ENCODE results near the gene DNHD1. TPM values are rescaled to one million over a fixed set of nuclear protein-coding genes. Genes with fewer than 3 reads are reported as not detected.
"Not testable (repeated sequence)": the region's sequence is repeated elsewhere in the genome, so short reads cannot be mapped to it uniquely, and the experiment has no call there.

Gene DNHD1
- polyA plus RNA-seq, 3 donors: 0.24 to 21.0 (median 0.59) TPM

GRCh38 chr11:6516865-6517264 is 19.8 kb downstream of the DNHD1 start:
- peaks cover 0 to 3% (median 0%) of the 10 kb centered on the region in 3 donors for H3K27me3 Mint-ChIP-seq (ENCODE audit: low read depth in 3 of 3)
- Histone ChIP-seq H3K4me3 (replicated peaks in 1 of 3; ENCODE audit: low read depth in 2 of 3, low read length in 3 of 3) (no peak overlapping the region), H3K4me2 (replicated peaks; ENCODE audit: extremely low read depth, low read length, poor library complexity, severe bottlenecking) (no peak overlapping the region), H3K4me1 (ENCODE audit: control insufficient read depth in 1 of 2, insufficient read depth in 2 of 2, low read length in 2 of 2) (no peaks in the 10 kb centered on the region), H3K9ac (ENCODE audit: insufficient read depth, low read length, poor library complexity, severe bottlenecking) (no peak overlapping the region), H3K79me2 (ENCODE audit: insufficient read depth, low read length) (no peaks in the 10 kb centered on the region), H3K36me3 (replicated peaks in 1 of 2; ENCODE audit: control insufficient read depth in 1 of 2, insufficient read depth in 2 of 2, low read length in 2 of 2) (peaks cover 19 to 63% of the 10 kb centered on the region in 2 donors), H3K27ac (ENCODE audit: low read depth in 1 of 2, low read length in 2 of 2) (no peak overlapping the region), H3K27me3 (ENCODE audit: control insufficient read depth in 2 of 2, insufficient read depth in 2 of 2, low read length in 2 of 2) (no peaks in the 10 kb centered on the region), H3K9me3 (replicated peaks in 1 of 2; ENCODE audit: control insufficient read depth in 1 of 2, insufficient read depth in 1 of 2, low read length in 2 of 2) (no peaks in the 10 kb centered on the region), H4K20me1 (ENCODE audit: insufficient read depth, low read length) (no peaks in the 10 kb centered on the region), H2AFZ (ENCODE audit: insufficient read depth, low read depth, low read length, poor library complexity, severe bottlenecking) (no peak overlapping the region)
- TF ChIP-seq CTCF (IDR thresholded peaks at IDR 0.05): no peak
- H3K27ac Mint-ChIP-seq: no peak overlapping the region
- H3K9me3 Mint-ChIP-seq: peaks cover 2 to 13% (median 7%) of the 10 kb centered on the region in 7 donors
- peaks cover 52 to 72% of the 10 kb centered on the region in 2 donors for H3K36me3 Mint-ChIP-seq
- no peaks in the 10 kb centered on the region for H3K4me1 Mint-ChIP-seq
- DNase-seq: no peak
- intact Hi-C loops (cut with micrococcal nuclease): no loop called here
- H3K4me3 Mint-ChIP-seq: no peak overlapping the region

DNA sequence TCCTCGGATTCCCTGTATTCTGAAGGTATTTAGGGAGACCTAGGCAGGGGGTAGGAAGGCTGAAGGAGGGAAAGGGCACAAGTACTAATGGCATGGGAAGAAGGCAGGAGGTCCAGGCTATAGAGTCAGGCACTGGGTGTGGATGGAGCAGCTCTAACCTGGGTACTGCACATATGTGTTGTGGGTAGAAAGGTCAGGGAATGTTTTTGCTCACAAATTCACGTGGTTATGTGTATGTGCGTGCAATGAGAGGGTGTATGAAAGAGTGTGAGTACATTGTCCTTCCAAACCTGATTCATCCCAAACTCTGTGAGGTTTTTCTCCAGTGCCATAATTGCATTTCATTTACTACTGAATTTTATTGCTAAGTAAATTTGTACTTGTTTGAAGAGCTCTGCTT is 23.2 kb downstream of the DNHD1 start:
- H3K9me3 Mint-ChIP-seq: peaks cover 0 to 1% (median 0%) of the 10 kb centered on the region in 7 donors
- H3K4me1 ChIP-seq (ENCODE audit: control insufficient read depth in 1 of 2, insufficient read depth in 2 of 2, low read length in 2 of 2): no peaks in the 10 kb centered on the region
- intact Hi-C loops (cut with micrococcal nuclease): no loop called here
- TF ChIP-seq CTCF (IDR thresholded peaks at IDR 0.05): no peak
- no peaks in the 10 kb centered on the region for H3K79me2 ChIP-seq (ENCODE audit: insufficient read depth, low read length)
- DNase-seq: no peak
- peak overlapping the region in 1 of 7 donors; percentile 10 for H3K27ac Mint-ChIP-seq
- no peak overlapping the region for H3K9ac ChIP-seq (ENCODE audit: insufficient read depth, low read length, poor library complexity, severe bottlenecking)
- H4K20me1 ChIP-seq (ENCODE audit: insufficient read depth, low read length): no peaks in the 10 kb centered on the region
- peaks cover 11 to 38% of the 10 kb centered on the region in 2 donors for H3K36me3 ChIP-seq (replicated peaks in 1 of 2; ENCODE audit: control insufficient read depth in 1 of 2, insufficient read depth in 2 of 2, low read length in 2 of 2)
- H3K4me2 ChIP-seq (replicated peaks; ENCODE audit: extremely low read depth, low read length, poor library complexity, severe bottlenecking): no peak overlapping the region
- no peak overlapping the region for H3K27ac ChIP-seq (ENCODE audit: low read depth in 1 of 2, low read length in 2 of 2)
- peaks cover 0 to 3% (median 0%) of the 10 kb centered on the region in 3 donors for H3K27me3 Mint-ChIP-seq (ENCODE audit: low read depth in 3 of 3)
- 100% methylated on average over 1 of the region's 3 CpGs for WGBS (ENCODE audit: insufficient coverage)
- H3K4me3 Mint-ChIP-seq: no peak overlapping the region
- H3K4me1 Mint-ChIP-seq: no peaks in the 10 kb centered on the region
- H2AFZ ChIP-seq (ENCODE audit: insufficient read depth, low read depth, low read length, poor library complexity, severe bottlenecking): no peak overlapping the region
- H3K9me3 ChIP-seq (replicated peaks in 1 of 2; ENCODE audit: control insufficient read depth in 1 of 2, insufficient read depth in 1 of 2, low read length in 2 of 2): no peaks in the 10 kb centered on the region
- peaks cover 45 to 52% of the 10 kb centered on the region in 2 donors for H3K36me3 Mint-ChIP-seq
- no peak overlapping the region for H3K4me3 ChIP-seq (replicated peaks in 1 of 3; ENCODE audit: low read depth in 2 of 3, low read length in 3 of 3)
- no peaks in the 10 kb centered on the region for H3K27me3 ChIP-seq (ENCODE audit: control insufficient read depth in 2 of 2, insufficient read depth in 2 of 2, low read length in 2 of 2)

DNA sequence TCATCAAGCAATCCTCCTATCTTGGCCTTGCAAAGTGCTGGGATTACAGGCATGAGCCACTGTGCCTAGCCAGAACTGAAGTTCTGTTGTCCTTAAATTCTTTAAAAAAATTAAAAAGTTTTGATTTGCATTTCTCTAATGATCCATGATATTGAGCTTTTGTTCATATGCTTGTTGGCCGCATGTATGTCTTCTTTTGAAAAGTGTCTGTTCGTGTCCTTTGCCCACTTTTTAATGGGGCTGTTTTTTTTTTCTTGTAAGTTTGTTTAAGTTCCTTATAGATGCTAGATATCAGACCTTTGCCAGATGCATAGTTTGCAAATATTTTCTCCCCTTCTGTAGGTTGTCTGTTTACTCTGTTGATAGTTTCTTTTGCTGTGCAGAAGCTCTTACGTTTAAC is 24.9 kb downstream of the DNHD1 start:
- H3K4me2 ChIP-seq (replicated peaks; ENCODE audit: extremely low read depth, low read length, poor library complexity, severe bottlenecking); H3K4me1 Mint-ChIP-seq; H3K27ac ChIP-seq (ENCODE audit: low read depth in 1 of 2, low read length in 2 of 2); H3K4me1 ChIP-seq (ENCODE audit: control insufficient read depth in 1 of 2, insufficient read depth in 2 of 2, low read length in 2 of 2); H3K9me3 ChIP-seq (replicated peaks in 1 of 2; ENCODE audit: control insufficient read depth in 1 of 2, insufficient read depth in 1 of 2, low read length in 2 of 2); H3K9ac ChIP-seq (ENCODE audit: insufficient read depth, low read length, poor library complexity, severe bottlenecking); H3K4me3 ChIP-seq (replicated peaks in 1 of 3; ENCODE audit: low read depth in 2 of 3, low read length in 3 of 3); H3K27me3 Mint-ChIP-seq (ENCODE audit: low read depth in 3 of 3); H3K4me3 Mint-ChIP-seq; H3K27ac Mint-ChIP-seq; H3K27me3 ChIP-seq (ENCODE audit: control insufficient read depth in 2 of 2, insufficient read depth in 2 of 2, low read length in 2 of 2); H4K20me1 ChIP-seq (ENCODE audit: insufficient read depth, low read length); H3K79me2 ChIP-seq (ENCODE audit: insufficient read depth, low read length); DNase-seq; intact Hi-C loops (cut with micrococcal nuclease); H3K9me3 Mint-ChIP-seq; H2AFZ ChIP-seq (ENCODE audit: insufficient read depth, low read depth, low read length, poor library complexity, severe bottlenecking): not testable (repeated sequence)
- WGBS (ENCODE audit: insufficient coverage): 100% methylated on average over 1 of the region's 3 CpGs
- peaks cover 34 to 45% of the 10 kb centered on the region in 2 donors for H3K36me3 Mint-ChIP-seq
- H3K36me3 ChIP-seq (replicated peaks in 1 of 2; ENCODE audit: control insufficient read depth in 1 of 2, insufficient read depth in 2 of 2, low read length in 2 of 2): peaks cover 11 to 33% of the 10 kb centered on the region in 2 donors
